GM19397 (cell line): ENCODE measurements around the gene PTGER3.

Experiments used
- ATAC-seq: cut with Tn5 transposase; IDR thresholded peaks from one replicate; pipeline ENCODE4 v1.9.1; 2021; ENCODE audit warnings: mild to moderate bottlenecking, moderate library complexity; ENCODE audit not compliant: unreplicated experiment

Gene PTGER3

GRCh38 chr1:71047635-71048607 lies at the start of gene PTGER3:
Gene PTGER3 (minus strand): TSS chr1:71047816. CDS start chr1:71047577, 239 bp downstream.
- ATAC-seq, result no peak

- no peak for ATAC-seq
Measured at GRCh38 chr1:71094913-71095312, 47.3 kb upstream of the PTGER3 start.

- ATAC-seq, result no peak
Measured at GRCh38 chr1:71093938-71094337, 46.3 kb upstream of the PTGER3 start.

- no peak for ATAC-seq
Measured at GRCh38 chr1:71089536-71090270, 42.1 kb upstream of the PTGER3 start.

- ATAC-seq, result no peak
Measured at GRCh38 chr1:71088645-71089287, 41.1 kb upstream of the PTGER3 start.

GRCh38 chr1:71087713-71088112 lies 40.1 kb upstream of the PTGER3 start:
- no peak for ATAC-seq

GRCh38 chr1:71087060-71087459 lies 39.4 kb upstream of the PTGER3 start:
- no peak for ATAC-seq

GRCh38 chr1:71086331-71086730 lies 38.7 kb upstream of the PTGER3 start:
- no peak for ATAC-seq

GRCh38 chr1:71083271-71083670 lies 35.7 kb upstream of the PTGER3 start:
- ATAC-seq, result no peak

- ATAC-seq, result no peak
Measured at GRCh38 chr1:71081697-71082080, 34.1 kb upstream of the PTGER3 start.

GRCh38 chr1:71080739-71081696 lies 33.4 kb upstream of the PTGER3 start, which contains the start of gene ZRANB2:
Gene ZRANB2 (minus strand): TSS chr1:71081035. CDS start chr1:71080995, 40 bp downstream.
- peak; percentile 100 for ATAC-seq

GRCh38 chr1:71080230-71080738 lies 32.7 kb upstream of the PTGER3 start:
- ATAC-seq, result no peak

- no peak for ATAC-seq
Measured at GRCh38 chr1:71074681-71075080, 27.1 kb upstream of the PTGER3 start.

GRCh38 chr1:71072273-71072672 lies 24.7 kb upstream of the PTGER3 start:
- ATAC-seq, result no peak

- ATAC-seq, result no peak
Measured at GRCh38 chr1:71071720-71072119, 24.1 kb upstream of the PTGER3 start.

- ATAC-seq, result peak; percentile 60
Measured at GRCh38 chr1:71068325-71069240, 21.0 kb upstream of the PTGER3 start.

- ATAC-seq, result no peak
Measured at GRCh38 chr1:71054791-71055190, 7.2 kb upstream of the PTGER3 start.

- no peak for ATAC-seq
Measured at GRCh38 chr1:71054281-71054731, 6.7 kb upstream of the PTGER3 start.

GRCh38 chr1:71053758-71054157 lies 6.1 kb upstream of the PTGER3 start:
- ATAC-seq, result no peak
